ENCODE measurements around the gene MAP7D2.

Gene MAP7D2

GRCh38 chrX:19966056-19966455 lies 150.7 kb downstream of the MAP7D2 start:
- DNase-seq (ENCODE audit: low read depth): no peak

GRCh38 chrX:19964017-19964710 lies 152.5 kb downstream of the MAP7D2 start:
- DNase-seq (ENCODE audit: low read depth): no peak

- DNase-seq (ENCODE audit: low read depth): no peak
Observed at GRCh38 chrX:19960913-19961312, 155.8 kb downstream of the MAP7D2 start.

GRCh38 chrX:19958552-19959486 lies 157.9 kb downstream of the MAP7D2 start:
- no peak for DNase-seq (ENCODE audit: low read depth)

- no peak for DNase-seq (ENCODE audit: low read depth)
Observed at GRCh38 chrX:19956923-19957322, 159.8 kb downstream of the MAP7D2 start.

Data from HS-5 (cell line).